CD4-positive, alpha-beta T cell treated with Interferon gamma for 1 hour (primary cell): Measurements from ENCODE around the gene LIMS1.
"Not testable (repeated sequence)": the region's sequence is repeated elsewhere in the genome, so short reads cannot be mapped to it uniquely, and the experiment has no call there.

Source experiments
- DNase-seq: peaks from one replicate; pipeline ENCODE4 v3.0.0-alpha.2; 2020

Gene LIMS1

GRCh38 chr2:108588070-108588668 lies 53.9 kb downstream of the LIMS1 start:
- no peak for DNase-seq

- DNase-seq, result no peak
These were observed 55.1 kb downstream of the LIMS1 start for GRCh38 chr2:108589372-108589771.

GRCh38 chr2:108589781-108590180 lies 55.5 kb downstream of the LIMS1 start:
- DNase-seq, result no peak

- DNase-seq, result peak; percentile 65
These were observed 56.9 kb downstream of the LIMS1 start for GRCh38 chr2:108591163-108591562.

GRCh38 chr2:108593547-108594098 lies 59.4 kb downstream of the LIMS1 start:
- no peak for DNase-seq

GRCh38 chr2:108594132-108594981 lies 60.1 kb downstream of the LIMS1 start:
- no peak for DNase-seq

- no peak for DNase-seq
These were observed 60.8 kb downstream of the LIMS1 start for GRCh38 chr2:108594982-108595464.

- DNase-seq, result not testable (repeated sequence)
These were observed 61.5 kb downstream of the LIMS1 start for GRCh38 chr2:108595771-108596170.

- DNase-seq, result not testable (repeated sequence)
These were observed 63.0 kb downstream of the LIMS1 start for GRCh38 chr2:108597105-108597744.

- DNase-seq, result not testable (repeated sequence)
These were observed 66.9 kb downstream of the LIMS1 start for GRCh38 chr2:108601199-108601598.

- no peak for DNase-seq
These were observed 68.2 kb downstream of the LIMS1 start for GRCh38 chr2:108602422-108602821.

GRCh38 chr2:108604196-108604595 lies 69.9 kb downstream of the LIMS1 start:
- DNase-seq, result no peak

GRCh38 chr2:108605947-108606346 lies 71.7 kb downstream of the LIMS1 start:
- DNase-seq, result no peak

GRCh38 chr2:108607706-108608301 lies 73.5 kb downstream of the LIMS1 start:
- DNase-seq, result peak; percentile 56

- no peak for DNase-seq
These were observed 76.8 kb downstream of the LIMS1 start for GRCh38 chr2:108611021-108611420.

GRCh38 chr2:108612153-108612513 lies 77.9 kb downstream of the LIMS1 start:
- DNase-seq, result peak; percentile 72

GRCh38 chr2:108612514-108613183 lies 78.4 kb downstream of the LIMS1 start:
- DNase-seq, result peak; percentile 60

GRCh38 chr2:108613261-108614042 lies 79.2 kb downstream of the LIMS1 start:
- no peak for DNase-seq

- DNase-seq, result no peak
These were observed 79.8 kb downstream of the LIMS1 start for GRCh38 chr2:108614043-108614545.

- no peak for DNase-seq
These were observed 80.4 kb downstream of the LIMS1 start for GRCh38 chr2:108614659-108615058.

- no peak for DNase-seq
These were observed 81.3 kb downstream of the LIMS1 start for GRCh38 chr2:108615480-108616090.
